SK-N-DZ (cell line): ENCODE results near the gene ARFRP1.
A peak's percentile ranks its signal among the peaks of the same experiment; 100 is the strongest.
"Not testable (repeated sequence)": the region's sequence is repeated elsewhere in the genome, so short reads cannot be mapped to it uniquely, and the experiment has no call there.

Experiments
- DNase-seq: peaks from one replicate; pipeline ENCODE4 v3.0.0-alpha.2; 2015; ENCODE audit warnings: low spot score

ARFRP1 gene

GRCh38 chr20:63678071-63678470 lies 29.7 kb downstream of the ARFRP1 start:
- DNase-seq, result no peak

GRCh38 chr20:63675681-63676368 lies 32.0 kb downstream of the ARFRP1 start:
- DNase-seq, result no peak

GRCh38 chr20:63673951-63674350 lies 33.8 kb downstream of the ARFRP1 start:
- no peak for DNase-seq

GRCh38 chr20:63672666-63673065 lies 35.1 kb downstream of the ARFRP1 start:
- DNase-seq, result no peak

GRCh38 chr20:63671695-63672094 lies 36.1 kb downstream of the ARFRP1 start:
- DNase-seq, result not testable (repeated sequence)

GRCh38 chr20:63668351-63668750 lies 39.4 kb downstream of the ARFRP1 start:
- DNase-seq, result no peak

GRCh38 chr20:63667858-63668257 lies 39.9 kb downstream of the ARFRP1 start:
- DNase-seq, result no peak

GRCh38 chr20:63665708-63666107 lies 42.1 kb downstream of the ARFRP1 start:
- DNase-seq, result no peak

- no peak for DNase-seq
Measured at GRCh38 chr20:63664861-63665594, 42.7 kb downstream of the ARFRP1 start.

GRCh38 chr20:63664143-63664851 lies 43.5 kb downstream of the ARFRP1 start:
- DNase-seq, result no peak

GRCh38 chr20:63663332-63664066 lies 44.3 kb downstream of the ARFRP1 start:
- no peak for DNase-seq

GRCh38 chr20:63662813-63663189 lies 45.0 kb downstream of the ARFRP1 start:
- DNase-seq, result no peak

- DNase-seq, result no peak
Measured at GRCh38 chr20:63661959-63662812, 45.6 kb downstream of the ARFRP1 start.

GRCh38 chr20:63661108-63661507 lies 46.7 kb downstream of the ARFRP1 start:
- DNase-seq, result no peak

- no peak for DNase-seq
Measured at GRCh38 chr20:63660622-63661021, 47.2 kb downstream of the ARFRP1 start.

GRCh38 chr20:63660174-63660573 lies 47.6 kb downstream of the ARFRP1 start:
- DNase-seq, result not testable (repeated sequence)

GRCh38 chr20:63659370-63659769 lies 48.4 kb downstream of the ARFRP1 start:
- DNase-seq, result no peak

GRCh38 chr20:63658749-63659187 lies 49.0 kb downstream of the ARFRP1 start:
- no peak for DNase-seq

- DNase-seq, result peak; percentile 95
Measured at GRCh38 chr20:63657937-63658748, 49.6 kb downstream of the ARFRP1 start, which contains the start of gene RTEL1. TSS of gene RTEL1 (plus strand) at chr20:63658312. CDS start at chr20:63659403, 1,091 bp downstream.
